CD4-positive, alpha-beta T cell (primary cell): ENCODE measurements around the gene MYOG. TPM values are rescaled to one million over a fixed set of nuclear protein-coding genes. Genes with fewer than 3 reads are reported as not detected.

Experiments used
- ATAC-seq: fragments of 200-7000 bp; cut with Tn5 transposase; one replicate; pipeline ENCODE4 v1.10.0; 2022; ENCODE audit warnings: mild to moderate bottlenecking; ENCODE audit not compliant: poor library complexity
- CTCF ChIA-PET: fragments of 350-600 bp; sonication (Branson Sonifier 250); formaldehyde crosslinking; loops from one replicate; lab custom pipeline; 2021; ENCODE audit warnings: antibody characterized with exemption, inconsistent platforms; lab: Charles Lee
- POLR2A ChIA-PET: fragments of 350-600 bp; sonication (Branson Sonifier 250); formaldehyde crosslinking; loops from one replicate; lab custom pipeline; 2021; ENCODE audit warnings: antibody characterized with exemption, inconsistent platforms; lab: Charles Lee
- DNase-seq, 14 experiments: peaks; one replicate each; pipeline ENCODE4 v3.0.0-alpha.2; 2013 to 2020; ENCODE audit warnings: mixed read lengths in 2 of 14
- H3K27ac ChIP-seq, 2 donors: one replicate each; pipeline versions ENCODE4 v1.5.1 to v1.7.0; 2013; ENCODE audit warnings: low read length in 2 of 2, low read depth in 1 of 2, mild to moderate bottlenecking in 1 of 2
- H3K27me3 ChIP-seq, 2 experiments: 1 replicate in 1 of 2; 2 replicates in 1 of 2; pipeline versions ENCODE4 v1.6.1 to v1.7.0; 2013; ENCODE audit warnings: low read length in 2 of 2, control low read depth in 1 of 2, mild to moderate bottlenecking in 1 of 2, moderate library complexity in 1 of 2; ENCODE audit not compliant: insufficient read depth in 2 of 2, control insufficient read depth in 1 of 2
- H3K36me3 ChIP-seq: one replicate; pipeline ENCODE4 v1.6.1; 2013; ENCODE audit warnings: low read length, control low read depth; ENCODE audit not compliant: insufficient read depth
- H3K4me1 ChIP-seq: one replicate; pipeline ENCODE4 v1.6.1; 2013; ENCODE audit warnings: low read length, control low read depth; ENCODE audit not compliant: insufficient read depth
- H3K4me3 ChIP-seq: one replicate; pipeline ENCODE4 v1.5.1; 2013; ENCODE audit warnings: mild to moderate bottlenecking, low read length, moderate library complexity
- H3K9me3 ChIP-seq, 2 experiments: 1 replicate in 1 of 2; 2 replicates in 1 of 2; pipeline versions ENCODE4 v1.6.1 to v1.7.0; 2013; ENCODE audit warnings: low read length in 2 of 2, mild to moderate bottlenecking in 2 of 2, control low read depth in 1 of 2, moderate library complexity in 1 of 2; ENCODE audit not compliant: control insufficient read depth in 1 of 2, insufficient read depth in 1 of 2
- H3K27ac Mint-ChIP-seq: one replicate; pipeline ENCODE4 v1.8.0; 2020; ENCODE audit warnings: mixed read lengths
- H3K27me3 Mint-ChIP-seq: one replicate; pipeline ENCODE4 v1.8.0; 2021; ENCODE audit warnings: mixed read lengths
- H3K36me3 Mint-ChIP-seq: one replicate; pipeline ENCODE4 v1.8.0; 2021; ENCODE audit warnings: low read depth, mixed read lengths
- H3K4me1 Mint-ChIP-seq: one replicate; pipeline ENCODE4 v1.8.0; 2021; ENCODE audit warnings: low read depth, mixed read lengths
- H3K4me3 Mint-ChIP-seq: one replicate; pipeline ENCODE4 v1.8.0; 2020; ENCODE audit warnings: mild to moderate bottlenecking, mixed read lengths
- H3K9me3 Mint-ChIP-seq: one replicate; pipeline ENCODE4 v1.8.0; 2020; ENCODE audit warnings: mixed read lengths
- CTCF ChIP-seq: fragments of 200-600 bp; IDR thresholded peaks from one replicate; pipeline ENCODE4 v1.8.0; 2022; ENCODE audit warnings: antibody characterized with exemption, mild to moderate bottlenecking
- intact Hi-C, 2 experiments: fragments of 100-400 bp; cut with DNase I in 1 of 2; cut with micrococcal nuclease in 1 of 2; formaldehyde crosslinking; loops; one replicate each; pipeline versions ENCODE4 v1.15.1 to v1.9.0; 2023 to 2025; cut with DNase I, micrococcal nuclease
- total RNA-seq, 174 experiments: library from RNA in 2 of 174; stranded (reverse) in 2 of 174; gene quantifications; one replicate each; pipeline ENCODE4 v1.2.3 and lab custom pipeline; 2021 to 2026

MYOG gene
- total RNA-seq, 2 experiments from 2014 or later = not detected

- POLR2A ChIA-PET = no interaction called here
- DNase-seq (peak in 5 of 14 experiments; percentile 8 to 46 (median 19)), ATAC-seq (no peak)
- Mint-ChIP-seq H3K27ac (no peak overlapping the region), H3K4me1 (peaks cover 5% of the 10 kb centered on the region), H3K4me3 (no peak overlapping the region), H3K9me3 (no peaks in the 10 kb centered on the region), H3K27me3 (peaks cover 53% of the 10 kb centered on the region), H3K36me3 (no peaks in the 10 kb centered on the region)
- Histone ChIP-seq H3K27ac (no peak overlapping the region), H3K36me3 (no peaks in the 10 kb centered on the region), H3K9me3 (peaks cover 0 to 11% of the 10 kb centered on the region in 2 experiments), H3K4me3 (no peak overlapping the region), H3K4me1 (no peaks in the 10 kb centered on the region), H3K27me3 (peaks cover 25 to 44% of the 10 kb centered on the region in 2 experiments)
- CTCF ChIA-PET = no interaction called here
- intact Hi-C loops = no loop called here
- no peak for TF ChIP-seq CTCF
Measured at GRCh38 chr1:203117611-203118575, 32.1 kb upstream of the MYOG start.

- Mint-ChIP-seq H3K4me3 (no peak overlapping the region), H3K9me3 (no peaks in the 10 kb centered on the region), H3K4me1 (no peaks in the 10 kb centered on the region), H3K27ac (no peak overlapping the region), H3K36me3 (no peaks in the 10 kb centered on the region), H3K27me3 (peaks cover 39% of the 10 kb centered on the region)
- Histone ChIP-seq H3K4me3 (no peak overlapping the region), H3K4me1 (no peaks in the 10 kb centered on the region), H3K36me3 (no peaks in the 10 kb centered on the region), H3K27ac (no peak overlapping the region), H3K9me3 (peaks cover 0 to 11% of the 10 kb centered on the region in 2 experiments), H3K27me3 (peaks cover 25 to 36% of the 10 kb centered on the region in 2 experiments)
- POLR2A ChIA-PET = no interaction called here
- intact Hi-C loops = no loop called here
- no peak for TF ChIP-seq CTCF
- CTCF ChIA-PET = no interaction called here
- ATAC-seq = no peak
- DNase-seq = no peak
Measured at GRCh38 chr1:203116091-203116820, 30.4 kb upstream of the MYOG start.

- TF ChIP-seq CTCF = no peak
- no peak overlapping the region for H3K4me3 ChIP-seq
- no peak overlapping the region for H3K27ac Mint-ChIP-seq
- intact Hi-C loops = no loop called here
- H3K4me1 Mint-ChIP-seq = no peaks in the 10 kb centered on the region
- H3K27me3 Mint-ChIP-seq = peaks cover 37% of the 10 kb centered on the region
- ATAC-seq (no peak), DNase-seq (no peak)
- H3K4me3 Mint-ChIP-seq = no peak overlapping the region
- no peaks in the 10 kb centered on the region for H3K36me3 ChIP-seq
- H3K27ac ChIP-seq = no peak overlapping the region
- H3K27me3 ChIP-seq = peaks cover 25% of the 10 kb centered on the region in 2 experiments
- ChIA-PET CTCF (no interaction called here), POLR2A (no interaction called here)
- H3K4me1 ChIP-seq = no peaks in the 10 kb centered on the region
- peaks cover 0 to 6% of the 10 kb centered on the region in 2 experiments for H3K9me3 ChIP-seq
- H3K9me3 Mint-ChIP-seq = no peaks in the 10 kb centered on the region
- no peaks in the 10 kb centered on the region for H3K36me3 Mint-ChIP-seq
Measured at GRCh38 chr1:203114202-203114601, 28.4 kb upstream of the MYOG start.
